Brain microvascular endothelial cell (primary cell): ENCODE results near the gene NXN.
"Not testable (repeated sequence)": the region's sequence is repeated elsewhere in the genome, so short reads cannot be mapped to it uniquely, and the experiment has no call there.

Experiments
- DNase-seq: peaks from one replicate; pipeline ENCODE4 v3.0.0-alpha.2; 2020
- H3K27ac ChIP-seq: fragments of 250-450 bp; sonication (Bioruptor Pico); 2 replicates; pipeline ENCODE4 v1.5.1; 2020; ENCODE audit warnings: mild to moderate bottlenecking, moderate library complexity
- H3K27me3 ChIP-seq: fragments of 250-450 bp; sonication (Bioruptor Pico); replicated peaks from 2 replicates; pipeline ENCODE4 v1.5.1; 2020; ENCODE audit warnings: mild to moderate bottlenecking
- H3K36me3 ChIP-seq: fragments of 250-450 bp; sonication (Bioruptor Pico); replicated peaks from 2 replicates; pipeline ENCODE4 v1.5.1; 2020; ENCODE audit warnings: mild to moderate bottlenecking
- H3K4me3 ChIP-seq: 2 replicates; pipeline ENCODE4 v1.5.1; 2011; ENCODE audit warnings: low read depth, mild to moderate bottlenecking, control low read depth, low read length, moderate library complexity
- in situ Hi-C: cut with HindIII; loops from 2 replicates; pipeline ENCODE4 v1.10.0; 2017; ENCODE audit warnings: low sequenced_read_pairs, low pct_ligation_motif_present
- TF ChIP-seq, protein P1 (sequence below): IDR thresholded peaks from 2 replicates; pipeline ENCODE4 v1.5.1; 2011; ENCODE audit warnings: low read depth, mild to moderate bottlenecking, moderate library complexity, low read length, control low read depth, inconsistent platforms; ENCODE audit errors: missing control alignments

The NXN gene

DNA sequence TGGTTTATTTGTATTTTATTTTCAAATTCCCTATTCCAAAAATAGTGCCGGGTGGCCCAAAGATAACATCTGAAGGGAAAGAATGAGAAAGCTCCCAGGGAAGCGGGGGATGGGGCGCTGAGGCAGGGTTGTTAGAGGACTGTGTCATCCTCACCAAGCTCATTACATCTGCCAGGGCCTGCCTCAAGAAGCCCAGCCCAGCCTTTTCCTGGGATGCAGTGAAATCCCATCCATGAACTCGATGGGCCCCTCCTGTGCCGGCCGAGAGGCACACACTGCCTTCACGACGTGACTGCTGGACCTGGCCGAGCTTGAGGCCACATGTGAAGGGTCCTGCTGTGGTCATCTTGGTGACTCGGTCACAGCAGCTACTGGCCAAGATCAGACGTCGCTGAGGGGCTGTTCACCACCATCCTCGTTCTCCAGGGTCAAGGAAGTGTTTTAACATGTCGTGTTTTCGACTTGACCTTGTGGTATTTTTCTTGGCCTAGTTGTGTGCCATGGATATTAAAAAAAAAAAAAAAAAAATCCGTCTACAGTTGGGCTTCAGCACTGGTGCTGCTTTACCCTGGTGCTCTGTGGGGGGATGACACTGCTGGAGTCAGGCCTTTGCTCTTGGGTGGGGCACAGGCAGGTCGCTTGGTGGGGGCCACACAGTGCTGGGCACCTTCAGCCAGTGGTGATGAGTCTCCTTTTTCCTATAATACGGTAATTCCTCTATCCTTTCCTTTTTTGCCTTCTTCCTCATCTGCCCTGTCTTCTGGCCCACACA, 22.2 kb upstream of the NXN start:
- in situ Hi-C loops = no loop called here
- H3K27ac ChIP-seq = peak overlapping the region; percentile 73

DNA sequence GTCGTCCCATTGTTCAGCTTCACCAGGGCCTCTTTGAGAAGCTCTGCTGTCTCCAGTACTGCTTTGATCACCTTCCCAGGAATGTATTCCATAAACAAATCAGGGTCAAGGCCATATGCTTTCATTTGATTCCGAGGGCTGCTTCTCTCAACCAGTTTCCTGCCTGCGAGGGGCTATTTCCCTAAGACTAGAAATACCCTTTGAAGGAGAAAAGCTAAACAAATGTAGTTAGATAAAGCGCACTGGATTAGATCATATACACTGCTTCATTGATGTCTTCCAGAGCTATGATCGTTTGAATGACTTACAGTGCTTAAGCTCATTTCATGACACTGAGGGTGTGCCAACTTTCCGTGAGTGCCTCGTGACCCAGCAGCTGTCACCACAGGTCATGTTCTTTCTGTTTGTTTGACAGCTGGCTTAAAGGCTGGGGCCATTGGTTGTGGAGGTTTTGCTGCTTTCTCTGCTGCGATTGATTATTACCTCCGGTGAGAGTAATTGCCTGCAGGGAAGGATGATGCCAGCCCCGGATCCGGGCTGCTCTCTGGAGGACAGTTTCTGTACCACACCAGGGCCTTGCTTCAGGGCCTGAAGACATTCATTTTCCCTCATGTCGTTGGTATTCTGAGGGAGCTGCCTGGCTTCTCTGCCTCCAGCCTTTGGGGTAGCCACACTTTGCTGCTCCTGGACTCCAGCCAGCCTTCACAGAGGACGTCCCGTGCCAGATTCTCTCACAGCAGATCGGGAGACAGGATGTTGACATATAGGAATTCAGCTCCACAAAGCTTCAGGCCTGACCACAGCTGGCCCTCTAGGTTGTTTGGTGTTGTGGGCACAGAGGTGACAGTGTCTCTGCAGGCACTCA, 21.3 kb upstream of the NXN start:
- Histone ChIP-seq H3K27me3 (no peaks in the 10 kb centered on the region), H3K27ac (peak overlapping the region; percentile 73), H3K4me3 (no peak overlapping the region), H3K36me3 (peaks cover 30% of the 10 kb centered on the region)
- TF ChIP-seq, protein P1, sequence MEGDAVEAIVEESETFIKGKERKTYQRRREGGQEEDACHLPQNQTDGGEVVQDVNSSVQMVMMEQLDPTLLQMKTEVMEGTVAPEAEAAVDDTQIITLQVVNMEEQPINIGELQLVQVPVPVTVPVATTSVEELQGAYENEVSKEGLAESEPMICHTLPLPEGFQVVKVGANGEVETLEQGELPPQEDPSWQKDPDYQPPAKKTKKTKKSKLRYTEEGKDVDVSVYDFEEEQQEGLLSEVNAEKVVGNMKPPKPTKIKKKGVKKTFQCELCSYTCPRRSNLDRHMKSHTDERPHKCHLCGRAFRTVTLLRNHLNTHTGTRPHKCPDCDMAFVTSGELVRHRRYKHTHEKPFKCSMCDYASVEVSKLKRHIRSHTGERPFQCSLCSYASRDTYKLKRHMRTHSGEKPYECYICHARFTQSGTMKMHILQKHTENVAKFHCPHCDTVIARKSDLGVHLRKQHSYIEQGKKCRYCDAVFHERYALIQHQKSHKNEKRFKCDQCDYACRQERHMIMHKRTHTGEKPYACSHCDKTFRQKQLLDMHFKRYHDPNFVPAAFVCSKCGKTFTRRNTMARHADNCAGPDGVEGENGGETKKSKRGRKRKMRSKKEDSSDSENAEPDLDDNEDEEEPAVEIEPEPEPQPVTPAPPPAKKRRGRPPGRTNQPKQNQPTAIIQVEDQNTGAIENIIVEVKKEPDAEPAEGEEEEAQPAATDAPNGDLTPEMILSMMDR = no peak
- in situ Hi-C loops = no loop called here
- DNase-seq = peak; percentile 49

More for the DNA sequence above, 22.2 kb upstream of the NXN start:
- TF ChIP-seq, protein P1 = no peak
- DNase-seq = peak; percentile 68
- Histone ChIP-seq H3K36me3 (peaks cover 33% of the 10 kb centered on the region), H3K4me3 (no peak overlapping the region), H3K27me3 (no peaks in the 10 kb centered on the region)

DNA sequence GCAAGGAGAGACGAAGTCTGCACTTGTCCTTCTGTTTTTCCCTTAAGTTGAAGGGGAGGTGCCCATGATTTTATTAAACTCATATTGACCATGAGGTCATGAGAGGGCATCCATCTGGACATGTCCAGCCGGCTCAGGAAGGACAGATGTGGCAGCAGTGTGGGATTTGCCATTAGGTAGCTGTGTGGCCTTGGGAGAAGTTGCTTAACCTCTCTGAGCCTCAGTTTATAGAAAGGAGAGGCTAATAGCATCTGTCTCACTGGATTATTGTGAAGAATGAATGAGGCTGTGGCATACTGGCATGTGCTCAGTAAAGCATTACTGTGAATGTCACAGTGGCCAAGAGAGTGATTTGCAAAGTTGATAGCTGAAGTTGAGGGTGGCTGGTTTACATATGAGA, 18.5 kb upstream of the NXN start:
- Histone ChIP-seq H3K4me3 (peak overlapping the region; percentile 100), H3K27ac (no peak overlapping the region)
- in situ Hi-C loops = loop anchor here (25.0 kb wide), 1 partner anchor 211 kb away; the partner anchor contains the start of genes GLOD4 and MRM3

DNA sequence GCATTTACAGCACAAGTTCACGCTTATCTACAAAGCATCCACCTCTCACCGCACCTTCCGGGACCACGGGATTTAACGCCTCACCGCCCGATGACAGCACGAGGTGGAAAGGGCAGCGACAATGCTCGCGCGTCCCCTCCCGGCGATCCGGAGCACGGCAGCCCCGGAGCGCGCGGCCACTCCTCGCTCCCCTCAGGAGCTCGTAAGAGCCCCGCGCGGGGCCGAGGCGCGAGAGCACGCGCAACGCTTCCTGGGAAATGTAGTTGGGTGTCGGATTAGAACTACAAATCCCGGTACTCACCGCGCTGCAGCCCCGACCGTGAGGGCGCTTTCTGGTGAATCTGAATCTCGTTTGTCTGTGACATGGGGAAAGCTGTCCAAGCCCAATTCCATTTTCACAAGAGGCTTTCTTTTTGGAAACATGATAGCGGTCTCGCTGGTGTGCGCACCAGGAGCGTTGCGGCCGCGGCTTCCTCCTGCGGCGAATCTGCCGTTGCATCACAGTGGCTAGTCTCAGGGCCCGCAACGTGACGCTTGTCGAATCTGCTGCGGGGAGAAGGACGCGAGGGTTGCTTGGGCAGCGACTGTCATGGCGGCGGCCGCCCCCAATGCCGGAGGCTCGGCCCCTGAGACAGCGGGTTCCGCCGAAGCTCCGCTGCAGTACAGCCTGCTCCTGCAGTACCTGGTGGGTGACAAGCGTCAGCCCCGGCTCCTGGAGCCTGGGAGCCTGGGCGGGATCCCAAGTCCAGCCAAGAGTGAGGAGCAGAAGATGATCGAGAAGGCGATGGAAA, 17.2 kb upstream of the NXN start, which contains the start of gene TIMM22:
TSS of gene TIMM22 (plus strand) at position 576 of the 791 bp plus-strand sequence. CDS start at position 590, 14 bp downstream.
- in situ Hi-C loops = loop anchor here (25.0 kb wide), 1 partner anchor 209 kb away; the partner anchor contains the start of genes GLOD4 and MRM3

More for the DNA sequence above, 18.5 kb upstream of the NXN start:
- Histone ChIP-seq H3K27me3 (no peaks in the 10 kb centered on the region), H3K36me3 (peaks cover 18% of the 10 kb centered on the region)
- TF ChIP-seq, protein P1 = no peak
- no peak for DNase-seq

DNA sequence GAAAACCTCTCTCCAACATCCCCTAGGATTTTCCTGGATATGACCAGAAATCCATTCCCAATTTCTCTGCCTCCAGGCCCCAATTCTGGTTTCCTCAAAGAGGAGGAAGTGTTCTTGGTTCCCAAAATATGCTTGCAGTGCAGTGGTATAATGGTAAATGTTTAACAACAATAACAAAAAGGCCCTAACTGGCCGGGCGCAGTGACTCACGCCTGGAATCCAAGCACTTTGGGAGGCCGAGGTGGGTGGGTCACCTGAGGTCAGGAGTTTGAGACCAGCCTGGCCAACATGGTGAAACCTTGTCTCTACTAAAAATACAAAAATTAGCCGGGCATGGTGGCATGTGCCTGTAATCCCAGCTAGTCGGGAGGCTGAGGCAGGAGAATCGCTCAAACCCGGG, 15.7 kb upstream of the NXN start:
- not testable (repeated sequence) for H3K27ac ChIP-seq, H3K36me3 ChIP-seq, H3K27me3 ChIP-seq, H3K4me3 ChIP-seq, DNase-seq
- in situ Hi-C loops = loop anchor here (25.0 kb wide), 1 partner anchor 208 kb away; the partner anchor contains the start of genes GLOD4 and MRM3

More for the DNA sequence above, 17.2 kb upstream of the NXN start, which contains the start of gene TIMM22:
- TF ChIP-seq, protein P1 = peak; percentile 76
- peak; percentile 92 for DNase-seq
- peak within 1 kb of the TSS; percentile 100 for H3K4me3 ChIP-seq
- H3K36me3 ChIP-seq = peaks cover 16% of the 10 kb centered on the region
- H3K27ac ChIP-seq = peak within 1 kb of the TSS; percentile 98
- no peaks in the 10 kb centered on the region for H3K27me3 ChIP-seq
